ENCODE data around the gene CWC25.
A peak's percentile ranks its signal among the peaks of the same experiment; 100 is the strongest.
"Not testable (repeated sequence)": the region's sequence is repeated elsewhere in the genome, so short reads cannot be mapped to it uniquely, and the experiment has no call there.

Gene CWC25

GRCh38 chr17:38852771-38853291 is 27.7 kb upstream of the CWC25 start:
- no peak for DNase-seq (ENCODE audit: low spot score)

DNA sequence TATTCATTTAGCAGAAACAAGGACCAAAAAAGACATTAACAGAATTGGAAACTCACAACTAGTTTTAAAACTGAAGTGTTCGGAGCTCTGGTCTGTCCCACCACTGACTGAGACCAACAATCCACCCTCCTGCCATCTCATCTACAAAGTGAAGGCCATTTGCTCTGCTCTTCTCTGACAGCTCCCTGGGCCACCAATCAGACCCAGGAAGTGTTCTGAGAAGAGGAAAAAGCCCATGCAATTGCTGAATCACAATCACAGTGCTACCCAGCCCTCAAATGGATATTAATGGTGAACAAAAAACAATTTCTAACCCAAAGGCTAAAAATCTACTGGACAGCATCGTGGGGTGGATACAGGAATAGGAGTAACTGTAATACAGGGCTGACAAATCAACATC is 26.3 kb upstream of the CWC25 start:
- no peak for DNase-seq (ENCODE audit: low spot score)

DNA sequence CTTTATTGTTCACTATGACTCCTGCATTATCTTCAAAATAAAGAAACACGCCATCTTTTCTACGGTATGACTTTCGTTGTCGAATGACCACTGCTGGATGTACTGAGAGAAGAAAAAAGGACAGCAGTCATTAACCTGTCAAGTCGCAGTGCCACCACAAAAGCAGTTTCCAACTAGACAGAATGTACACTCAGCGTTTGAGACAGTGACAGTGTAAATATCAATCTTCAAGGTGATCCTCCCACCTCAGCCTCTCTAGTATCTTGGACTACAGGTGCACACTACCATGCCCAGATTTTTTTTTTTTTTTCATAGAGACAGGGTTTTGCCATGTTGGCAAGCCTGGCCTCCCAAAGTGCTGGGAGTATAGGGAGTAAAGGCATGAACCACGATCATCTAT is 25.3 kb upstream of the CWC25 start:
- DNase-seq (ENCODE audit: low spot score), result no peak

- no peak for DNase-seq (ENCODE audit: low spot score)
Measured at GRCh38 chr17:38848939-38849605, 24.0 kb upstream of the CWC25 start.

GRCh38 chr17:38848557-38848891 is 23.4 kb upstream of the CWC25 start:
- no peak for DNase-seq (ENCODE audit: low spot score)

GRCh38 chr17:38844261-38844757 is 19.2 kb upstream of the CWC25 start:
- DNase-seq (ENCODE audit: low spot score), result no peak

DNA sequence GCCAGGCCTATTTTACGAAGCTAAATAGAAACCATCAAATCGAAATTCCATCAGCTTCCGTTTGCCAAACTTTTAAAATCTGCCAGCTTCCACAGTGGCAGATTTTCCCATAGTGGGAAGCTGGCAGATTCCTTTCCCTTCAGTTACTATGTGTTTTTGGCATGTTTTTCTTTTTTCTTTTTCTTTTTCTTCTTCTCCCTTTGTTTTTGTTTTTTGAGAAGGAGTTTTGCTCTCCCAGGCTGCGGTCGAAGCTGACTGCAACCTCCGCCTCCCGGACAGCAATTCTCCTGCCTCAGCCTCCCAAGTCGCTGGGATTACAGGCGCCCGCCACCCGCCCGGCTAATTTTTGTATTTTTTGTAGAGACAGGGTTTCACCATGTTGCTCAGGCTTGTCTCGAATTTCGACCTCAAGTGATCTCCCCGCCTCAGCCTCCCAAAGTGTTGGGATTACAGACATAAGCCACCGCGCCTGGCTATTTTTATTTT is 684 bp upstream of the CWC25 start:
- no peak for DNase-seq (ENCODE audit: low spot score)

GRCh38 chr17:38815576-38816193 is 9.4 kb downstream of the CWC25 start:
- DNase-seq (ENCODE audit: low spot score), result no peak

- DNase-seq (ENCODE audit: low spot score), result no peak
Measured at GRCh38 chr17:38809828-38810227, 15.3 kb downstream of the CWC25 start.

DNA sequence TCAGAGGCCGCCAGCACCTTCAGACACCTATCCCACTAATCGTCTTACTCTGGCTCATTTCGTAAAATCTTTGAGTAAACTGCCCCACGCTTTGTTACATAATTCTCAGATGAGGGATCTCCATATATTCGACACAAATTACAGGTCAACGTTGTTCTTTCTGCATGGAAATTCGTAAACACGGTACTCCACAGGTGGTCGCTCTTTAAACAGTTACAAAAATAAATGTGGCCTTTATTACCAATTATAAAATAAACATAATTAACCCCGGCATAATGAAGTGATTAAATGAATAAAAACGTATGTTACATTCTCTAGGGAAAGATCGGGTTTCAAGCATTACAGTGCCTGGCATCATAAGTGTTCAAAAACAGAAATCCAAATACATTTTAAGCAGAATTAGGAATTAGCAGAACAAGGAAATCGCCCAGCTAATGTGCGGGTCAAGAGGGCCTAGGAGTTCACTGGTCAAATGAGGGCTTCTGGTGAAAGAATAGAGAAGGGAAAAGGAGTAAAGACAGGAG is 24.8 kb downstream of the CWC25 start:
- no peak for DNase-seq (ENCODE audit: low spot score)

GRCh38 chr17:38799501-38800236 is 25.5 kb downstream of the CWC25 start, which contains the start of gene PIP4K2B:
Gene PIP4K2B (minus strand): TSS chr17:38799556. CDS start chr17:38799424, 132 bp downstream.
- DNase-seq (ENCODE audit: low spot score), result peak; percentile 99

DNA sequence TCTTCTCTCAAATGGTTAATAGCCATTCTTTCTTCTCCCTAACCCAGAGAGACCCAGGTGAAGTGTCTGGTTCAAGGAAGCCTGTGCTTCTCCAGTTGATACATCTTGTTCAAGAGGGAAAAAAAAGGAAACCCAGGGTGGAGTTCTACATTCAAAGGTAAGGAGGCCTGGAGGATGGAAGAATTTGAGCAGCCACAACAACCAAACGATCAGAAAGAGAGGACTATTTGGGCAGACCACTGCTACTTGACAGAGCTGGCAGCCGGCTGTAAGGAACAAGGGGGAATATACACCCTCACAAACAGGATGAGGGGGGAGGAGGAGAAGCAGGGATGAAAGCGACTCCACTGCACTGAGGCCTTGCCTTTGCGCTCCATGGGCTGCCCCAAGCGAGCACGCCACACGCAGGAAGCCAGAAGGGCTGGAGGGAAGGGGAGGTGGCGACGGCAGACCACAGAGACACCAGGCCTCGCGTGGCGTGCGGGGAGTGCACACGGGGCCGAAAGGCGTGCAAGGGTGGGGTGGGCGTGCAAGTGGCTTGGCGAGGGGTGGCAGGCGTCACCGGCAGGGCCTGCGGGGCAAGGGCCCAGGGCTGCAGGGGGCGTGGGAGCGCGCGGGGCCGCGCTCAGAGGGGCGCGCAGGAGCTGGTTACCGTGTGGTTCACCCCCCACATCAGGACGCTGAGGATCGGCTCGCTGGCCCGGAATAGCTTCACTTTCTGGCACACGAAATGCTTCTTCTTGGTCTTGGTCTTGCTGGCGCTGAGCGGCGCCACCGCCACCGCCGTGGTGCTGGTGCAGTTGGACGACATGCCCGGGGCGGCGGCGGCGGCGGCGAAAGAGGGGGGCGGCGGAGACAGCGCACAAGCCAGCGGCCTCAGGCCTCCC is 26.3 kb downstream of the CWC25 start:
- DNase-seq (ENCODE audit: low spot score), result peak; percentile 66

DNA sequence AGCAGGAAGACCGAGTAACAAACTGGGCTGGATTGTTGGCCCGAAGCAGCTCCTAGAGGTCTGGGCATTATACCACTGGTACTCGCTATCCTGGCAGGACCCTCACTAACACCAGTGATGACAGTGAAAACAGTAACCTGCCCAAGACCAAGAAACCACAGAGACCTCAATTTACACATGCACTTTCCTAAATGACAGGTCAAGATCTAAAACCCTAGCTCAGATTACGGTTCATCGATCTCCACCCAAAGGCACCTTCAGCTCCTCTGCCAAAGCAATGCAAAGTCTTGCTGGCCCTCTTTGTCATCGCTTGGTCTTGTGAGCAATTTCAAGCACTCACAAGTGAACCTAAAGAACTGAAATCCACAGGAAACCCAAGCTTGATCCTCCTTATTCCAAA is 27.3 kb downstream of the CWC25 start:
- no peak for DNase-seq (ENCODE audit: low spot score)

DNA sequence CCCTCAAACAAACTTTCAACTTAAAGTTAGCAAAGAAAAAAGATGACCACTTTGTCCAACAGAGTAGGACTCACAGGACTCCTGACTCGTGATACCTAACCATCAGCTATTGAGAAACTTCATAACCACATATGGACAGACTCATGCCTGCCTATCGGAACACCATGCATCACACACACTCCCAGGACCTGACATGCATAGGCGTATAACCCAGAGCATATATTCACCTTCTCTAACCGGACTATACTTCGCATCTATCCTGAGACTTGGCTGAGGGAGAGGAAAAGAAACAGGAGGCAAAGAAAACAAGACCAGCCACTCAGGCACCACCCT is 28.0 kb downstream of the CWC25 start:
- no peak for DNase-seq (ENCODE audit: low spot score)

- DNase-seq (ENCODE audit: low spot score), result no peak
Measured at GRCh38 chr17:38796451-38797157, 28.5 kb downstream of the CWC25 start.

GRCh38 chr17:38794221-38794620 is 30.9 kb downstream of the CWC25 start:
- no peak for DNase-seq (ENCODE audit: low spot score)

DNA sequence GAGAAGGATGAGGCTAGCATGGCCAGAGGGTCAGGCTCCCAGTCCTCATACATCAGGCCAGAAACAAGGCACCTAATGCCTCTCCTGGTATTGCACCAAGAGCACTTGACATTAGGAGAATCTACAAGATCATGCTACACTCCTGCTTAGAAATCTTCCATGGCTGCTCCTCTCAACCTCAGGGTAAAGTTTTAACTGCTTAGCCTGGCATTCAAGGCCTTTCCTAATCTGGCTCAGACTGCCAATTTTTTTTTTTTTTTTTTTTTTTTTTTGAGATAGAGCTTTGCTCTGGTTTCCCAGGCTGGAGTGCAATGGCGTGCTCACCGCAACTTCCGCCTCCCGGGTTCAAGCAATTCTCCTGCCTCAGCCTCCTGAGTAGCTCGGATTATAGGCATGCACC is 34.0 kb downstream of the CWC25 start:
- DNase-seq (ENCODE audit: low spot score), result no peak

GRCh38 chr17:38790148-38790707 is 34.9 kb downstream of the CWC25 start:
- not testable (repeated sequence) for DNase-seq (ENCODE audit: low spot score)

DNA sequence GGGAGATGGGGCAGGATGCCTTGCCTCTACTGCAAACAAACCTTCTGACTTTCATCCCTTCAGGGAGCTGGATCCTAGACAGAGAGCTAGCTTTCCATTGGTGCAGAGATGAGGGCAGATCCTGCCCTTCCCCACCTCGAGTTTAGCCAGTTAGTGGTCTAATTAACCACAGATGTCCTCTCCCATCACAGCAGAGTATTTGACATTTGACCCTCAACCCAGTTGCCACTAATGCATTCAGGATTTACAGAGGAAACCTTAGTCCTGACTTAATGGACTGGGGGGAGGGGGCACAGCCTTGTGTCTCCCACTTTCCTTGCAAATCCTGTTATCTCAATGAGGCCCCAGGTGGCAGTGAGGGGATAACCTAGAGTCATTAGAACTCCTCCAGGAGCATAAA is 35.9 kb downstream of the CWC25 start:
- no peak for DNase-seq (ENCODE audit: low spot score)

DNA sequence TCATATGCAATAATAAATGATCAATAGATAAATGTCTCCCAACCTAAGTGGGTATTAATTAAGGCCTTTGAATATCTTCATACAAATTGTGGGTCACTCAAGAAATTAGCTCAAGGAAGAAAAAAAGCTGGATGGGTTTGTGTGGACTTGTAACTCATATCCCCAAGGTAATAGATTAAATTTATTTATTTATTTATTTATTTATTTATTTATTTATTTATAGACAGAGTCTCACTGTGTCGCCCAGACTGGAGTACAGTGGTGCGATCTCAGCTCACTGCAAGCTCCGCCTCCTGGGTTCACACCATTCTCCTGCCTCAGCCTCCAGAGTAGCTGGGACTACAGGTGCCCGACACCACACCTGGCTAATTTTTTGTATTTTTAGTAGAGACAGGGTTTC is 37.1 kb downstream of the CWC25 start:
- DNase-seq (ENCODE audit: low spot score), result not testable (repeated sequence)

- no peak for DNase-seq (ENCODE audit: low spot score)
Measured at GRCh38 chr17:38786372-38786771, 38.7 kb downstream of the CWC25 start.
